H1 (cell line): Measurements from ENCODE around the gene DGAT2L6. TPM values are rescaled to one million over a fixed set of nuclear protein-coding genes. Genes with fewer than 3 reads are reported as not detected.
A peak's percentile ranks its signal among the peaks of the same experiment; 100 is the strongest.

Source experiments
- CTCF ChIA-PET: fragments of 300-600 bp; sonication (Branson Sonifier 250); formaldehyde crosslinking; loops from one replicate; lab custom pipeline; 2021; ENCODE audit not compliant: partially characterized antibody; lab: Charles Lee
- POLR2A ChIA-PET: fragments of 300-600 bp; sonication (Branson Sonifier 250); formaldehyde crosslinking; loops from one replicate; lab custom pipeline; 2021; ENCODE audit warnings: inconsistent platforms; ENCODE audit not compliant: partially characterized antibody; lab: Charles Lee
- DNase-seq, 2 experiments: peaks; one replicate each; pipeline versions ENCODE4 v3.0.0 to v3.0.0-alpha.2; 2010 to 2022; ENCODE audit warnings: low spot score in 2 of 2, low read depth in 1 of 2, mixed read lengths in 1 of 2
- FAIRE-seq: peaks from 2 replicates; lab custom pipeline; 2011; peaks lifted over from hg19 to GRCh38; lab: Jason Lieb, UNC
- H2AFZ ChIP-seq: 2 replicates; pipeline ENCODE4 v1.8.1; 2012; ENCODE audit warnings: low read length, inconsistent platforms
- H2AK5ac ChIP-seq: 2 replicates; pipeline ENCODE4 v1.6.1; 2013; ENCODE audit warnings: low read depth, low read length
- H2BK120ac ChIP-seq: replicated peaks from 2 replicates; pipeline ENCODE3; 2013; ENCODE audit warnings: low read depth, low read length, inconsistent platforms
- H2BK12ac ChIP-seq: 2 replicates; pipeline ENCODE4 v1.6.1; 2013; ENCODE audit warnings: low read depth, low read length
- H2BK15ac ChIP-seq: 2 replicates; pipeline ENCODE4 v1.6.1; 2013; ENCODE audit warnings: low read length
- H2BK20ac ChIP-seq: 2 replicates; pipeline ENCODE4 v1.6.1; 2013; ENCODE audit warnings: low read length
- H2BK5ac ChIP-seq: 2 replicates; pipeline ENCODE4 v1.6.1; 2013; ENCODE audit warnings: low read depth, low read length
- H3K14ac ChIP-seq: 2 replicates; pipeline ENCODE4 v1.6.1; 2013; ENCODE audit warnings: inconsistent platforms; ENCODE audit not compliant: insufficient read length
- H3K18ac ChIP-seq: 2 replicates; pipeline ENCODE4 v1.6.1; 2013; ENCODE audit warnings: low read length; ENCODE audit errors: extremely low read depth
- H3K23ac ChIP-seq: 2 replicates; pipeline ENCODE4 v1.6.1; 2013; ENCODE audit warnings: inconsistent platforms; ENCODE audit not compliant: insufficient read length
- H3K23me2 ChIP-seq: 2 replicates; pipeline ENCODE4 v1.6.1; 2013; ENCODE audit warnings: low read depth, low read length
- H3K27ac ChIP-seq: 2 replicates; pipeline ENCODE4 v1.6.1; 2011; ENCODE audit warnings: low read depth, low read length, inconsistent platforms
- H3K27me3 ChIP-seq, 4 experiments: replicated peaks in 1 of 4; 1 replicate in 1 of 4; 2 replicates in 3 of 4; pipeline versions ENCODE4 v1.6.1 to v1.8.1; 2011 to 2013; ENCODE audit warnings: low read length in 3 of 4, mild to moderate bottlenecking in 3 of 4, inconsistent platforms in 2 of 4, mixed read lengths in 2 of 4, moderate library complexity in 1 of 4; ENCODE audit not compliant: control insufficient read depth in 3 of 4, insufficient read depth in 3 of 4; ENCODE audit errors: extremely low read depth in 1 of 4
- H3K36me3 ChIP-seq, 4 experiments: 2 replicates each; pipeline versions ENCODE4 v1.6.1 to v1.8.1; 2011 to 2013; ENCODE audit warnings: mild to moderate bottlenecking in 4 of 4, low read length in 3 of 4, moderate library complexity in 2 of 4, control low read depth in 1 of 4, inconsistent platforms in 1 of 4; ENCODE audit not compliant: insufficient read depth in 4 of 4, control insufficient read depth in 2 of 4
- H3K4ac ChIP-seq: replicated peaks from 2 replicates; pipeline ENCODE3; 2013; ENCODE audit warnings: low read length, low read depth, mixed read lengths, inconsistent platforms; ENCODE audit not compliant: insufficient read length
- H3K4me1 ChIP-seq, 4 experiments: replicated peaks in 1 of 4; 1 replicate in 1 of 4; 2 replicates in 3 of 4; pipeline versions ENCODE4 v1.6.1 to v1.8.1; 2011 to 2013; ENCODE audit warnings: low read length in 3 of 4, inconsistent platforms in 2 of 4, mixed read lengths in 1 of 4; ENCODE audit not compliant: insufficient read depth in 4 of 4, control insufficient read depth in 3 of 4
- H3K4me2 ChIP-seq, 2 experiments: 2 replicates each; pipeline versions ENCODE4 v1.6.1 to v1.8.1; 2011 to 2013; ENCODE audit warnings: low read depth in 2 of 2, low read length in 2 of 2, control low read depth in 1 of 2, inconsistent platforms in 1 of 2, mild to moderate bottlenecking in 1 of 2; ENCODE audit not compliant: insufficient read depth in 1 of 2
- H3K4me3 ChIP-seq, 4 experiments: fragments of 200-600, 300-600 bp in 1 of 4; sonication (generic), shearing (Covaris generic), sonication (Bioruptor Twin) in 1 of 4; 2 replicates each; pipeline versions ENCODE4 v1.5.1 to v1.8.1; 2011 to 2016; ENCODE audit warnings: low read length in 4 of 4, low read depth in 3 of 4, control low read depth in 2 of 4, inconsistent platforms in 2 of 4, mild to moderate bottlenecking in 2 of 4, mixed read lengths in 1 of 4, moderate library complexity in 1 of 4; ENCODE audit not compliant: insufficient read depth in 2 of 4; ENCODE audit errors: extremely low read depth in 1 of 4
- H3K56ac ChIP-seq: replicated peaks from 2 replicates; pipeline ENCODE3; 2013; ENCODE audit warnings: low read depth, mild to moderate bottlenecking, mixed read lengths, low read length, inconsistent platforms; ENCODE audit not compliant: insufficient read length
- H3K79me1 ChIP-seq: 2 replicates; pipeline ENCODE4 v1.6.1; 2013; ENCODE audit warnings: low read depth, low read length, control low read depth
- H3K79me2 ChIP-seq, 2 experiments: 2 replicates each; pipeline versions ENCODE4 v1.6.1 to v1.8.1; 2012 to 2013; ENCODE audit warnings: low read length in 2 of 2, mild to moderate bottlenecking in 2 of 2, inconsistent platforms in 1 of 2; ENCODE audit not compliant: insufficient read depth in 2 of 2, control insufficient read depth in 1 of 2
- H3K9ac ChIP-seq, 4 experiments: replicated peaks in 1 of 4; 1 replicate in 1 of 4; 2 replicates in 3 of 4; pipeline versions ENCODE4 v1.6.1 to v1.8.1; 2011 to 2013; ENCODE audit warnings: low read depth in 3 of 4, low read length in 3 of 4, control low read depth in 2 of 4, mild to moderate bottlenecking in 2 of 4, moderate library complexity in 2 of 4, inconsistent platforms in 1 of 4; ENCODE audit errors: extremely low read depth in 1 of 4
- H3K9me3 ChIP-seq, 2 experiments: 2 replicates each; pipeline versions ENCODE4 v1.6.1 to v1.8.1; 2012 to 2013; ENCODE audit warnings: mild to moderate bottlenecking in 2 of 2, moderate library complexity in 2 of 2, control low read depth in 1 of 2, inconsistent platforms in 1 of 2, low read depth in 1 of 2, low read length in 1 of 2, mixed read lengths in 1 of 2; ENCODE audit not compliant: insufficient read depth in 2 of 2
- H4K20me1 ChIP-seq, 2 experiments: replicated peaks in 1 of 2; 2 replicates each; pipeline versions ENCODE3 to v1.8.1; 2011 to 2013; ENCODE audit warnings: inconsistent platforms in 2 of 2, low read length in 2 of 2, mild to moderate bottlenecking in 1 of 2; ENCODE audit not compliant: insufficient read depth in 2 of 2, control insufficient read depth in 1 of 2
- H4K5ac ChIP-seq: 2 replicates; pipeline ENCODE4 v1.6.1; 2013; ENCODE audit warnings: low read length, low read depth, mixed read lengths, inconsistent platforms; ENCODE audit not compliant: insufficient read length
- H4K8ac ChIP-seq: 2 replicates; pipeline ENCODE4 v1.8.0; 2013; ENCODE audit warnings: mild to moderate bottlenecking, moderate library complexity, low read length, inconsistent platforms; ENCODE audit not compliant: insufficient read depth; ENCODE audit errors: extremely low read depth
- H4K91ac ChIP-seq: replicated peaks from 2 replicates; pipeline ENCODE3; 2013; ENCODE audit warnings: low read length, mixed read lengths, inconsistent platforms; ENCODE audit not compliant: insufficient read length
- FOSL1 ChIP-seq: IDR thresholded peaks from 2 replicates; pipeline ENCODE4 v1.6.1; 2011; ENCODE audit warnings: mild to moderate bottlenecking, low read depth, low read length, moderate library complexity; ENCODE audit not compliant: insufficient read depth
- GTF2F1 ChIP-seq: IDR thresholded peaks from 2 replicates; pipeline ENCODE4 v1.6.1; 2012; ENCODE audit warnings: low read depth, low read length, improper control_type of control experiment, borderline replicate concordance
- TAF1 ChIP-seq: IDR thresholded peaks from 2 replicates; pipeline ENCODE4 v1.6.1; 2011; ENCODE audit warnings: mild to moderate bottlenecking, low read depth, low read length
- YY1 ChIP-seq: IDR thresholded peaks from 2 replicates; pipeline ENCODE4 v1.6.1; 2011; ENCODE audit warnings: low read depth, mild to moderate bottlenecking, low read length
- WGBS, 2 experiments: shearing (Covaris generic) in 1 of 2; methylation state at CpG; one replicate each; pipeline versions ENCODE4 v1.1.6 to v1.1.7; 2013 to 2015; ENCODE audit warnings: low lambda C conversion rate in 2 of 2, mixed read lengths in 2 of 2, inconsistent platforms in 1 of 2, low coverage in 1 of 2, missing lambda C conversion rate in 1 of 2; ENCODE audit not compliant: insufficient replicate concordance in 2 of 2, insufficient coverage in 1 of 2, insufficient read length in 1 of 2; ENCODE audit errors: extremely low coverage in 1 of 2, missing lambda C conversion rate in 1 of 2; 5-methylcytosine and 5-hydroxymethylcytosine counted together
- polyA plus RNA-seq, 7 experiments: library from polyadenylated mRNA; depleted of rRNA in 3 of 7; stranded (reverse) in 5 of 7; unstranded in 2 of 7; fragments of >200 nt in 5 of 7; fragments of 200-250 nt in 2 of 7; gene quantifications; 1 replicate in 5 of 7; 2 replicates in 1 of 7; 4 replicates in 1 of 7; pipeline versions ENCODE4 v1.2.1 to v1.2.3, GENCODE V29; 2011 to 2013; ENCODE audit warnings: missing spikeins in 2 of 7, mixed read lengths in 2 of 7
- total RNA-seq: library from RNA; stranded (reverse); fragmentation: NEBNext Ultra II Directional; extraction: Animal tissue kit (Norgen Biotek cat#: 25700); gene quantifications from 2 replicates; pipeline ENCODE4 v1.2.1, GENCODE V29; 2021

Gene DGAT2L6
- total and polyA plus RNA-seq, 2 of the 8 experiments (the other 6 are each of a cell fraction or from before 2014, with no cell fraction given) = not detected

- 46% methylated on average over 11 of the region's 11 CpGs; no CpG with 5 or more reads in 1 of the 2 experiments for WGBS, 2 experiments
- H2BK15ac ChIP-seq = no peak overlapping the region
- H3K14ac ChIP-seq = no peak overlapping the region
- H3K23ac ChIP-seq = no peak overlapping the region
- no peak overlapping the region for H4K91ac ChIP-seq
- ChIA-PET CTCF (interaction anchor here (0.8 to 1.8 kb wide), 5 partner anchors 26 to 106 kb away, joined by 3 read pairs; partner anchors contain the start of gene IGBP1), POLR2A (interaction anchor here (0.6 to 0.9 kb wide), 2 partner anchors 35 to 1050 kb away, joined by 3 read pairs; no protein-coding TSS in a partner anchor)
- peaks cover 1 to 18% (median 7%) of the 10 kb centered on the region in 4 experiments; a peak in 4 of 7 replicates for H3K4me1 ChIP-seq
- H3K4me2 ChIP-seq = peak overlapping the region; percentile 54 to 70
- H2BK12ac ChIP-seq = no peak overlapping the region
- no peak overlapping the region; the same call in 1 of the 2 replicates for H3K27ac ChIP-seq
- H3K9me3 ChIP-seq = no peaks in the 10 kb centered on the region
- no peaks in the 10 kb centered on the region for H3K79me2 ChIP-seq
- H4K8ac ChIP-seq = no peak overlapping the region
- H2AFZ ChIP-seq = peak overlapping the region; percentile 57
- no peak overlapping the region for H4K5ac ChIP-seq
- H3K23me2 ChIP-seq = no peaks in the 10 kb centered on the region
- peak in 1 of 2 experiments; percentile 10 for DNase-seq
- H3K79me1 ChIP-seq = no peaks in the 10 kb centered on the region
- H3K27me3 ChIP-seq = no peaks in the 10 kb centered on the region
- H2BK20ac ChIP-seq = no peak overlapping the region
- H3K18ac ChIP-seq = peak overlapping the region; percentile 24
- no peak overlapping the region; a peak in 1 of 7 replicates for H3K9ac ChIP-seq
- H3K36me3 ChIP-seq = peaks cover 0 to 13% (median 6%) of the 10 kb centered on the region in 4 experiments; a peak in 5 of 8 replicates
- H2BK5ac ChIP-seq = peak overlapping the region; percentile 71
- TF ChIP-seq GTF2F1 = no peak
- TF ChIP-seq FOSL1 = 0 out of 2 replicates have a peak, but pooled peaks have one; percentile 56
- TF ChIP-seq TAF1 = peak; percentile 23; the same call in 1 of the 2 replicates
- TF ChIP-seq YY1 = 0 out of 2 replicates have a peak, but pooled peaks have one; percentile 8
- no peak overlapping the region for H3K4ac ChIP-seq
- no peaks in the 10 kb centered on the region for H4K20me1 ChIP-seq
- no peak overlapping the region for H3K56ac ChIP-seq
- no peak overlapping the region for H2BK120ac ChIP-seq
- peak overlapping the region in 2 of 4 experiments; percentile 9 to 46; a peak in 4 of 8 replicates for H3K4me3 ChIP-seq
- FAIRE-seq = peak; percentile 39
- peak overlapping the region; percentile 39; the same call in 1 of the 2 replicates for H2AK5ac ChIP-seq
Observed at GRCh38 chrX:70168238-70169188, 8.8 kb upstream of the DGAT2L6 start.
